C4-2B (cell line): ENCODE results near the gene SCNN1G.

Experiments used
- ZFX ChIP-seq: fragments of 450-650 bp; IDR thresholded peaks from 2 replicates; pipeline ENCODE4 v1.6.1; 2017
- TF ChIP-seq, protein P1 (sequence below): fragments of 450-650 bp; conservative IDR thresholded peaks from 2 replicates; pipeline ENCODE4 v1.5.1; 2017; ENCODE audit warnings: mild to moderate bottlenecking

DNA sequence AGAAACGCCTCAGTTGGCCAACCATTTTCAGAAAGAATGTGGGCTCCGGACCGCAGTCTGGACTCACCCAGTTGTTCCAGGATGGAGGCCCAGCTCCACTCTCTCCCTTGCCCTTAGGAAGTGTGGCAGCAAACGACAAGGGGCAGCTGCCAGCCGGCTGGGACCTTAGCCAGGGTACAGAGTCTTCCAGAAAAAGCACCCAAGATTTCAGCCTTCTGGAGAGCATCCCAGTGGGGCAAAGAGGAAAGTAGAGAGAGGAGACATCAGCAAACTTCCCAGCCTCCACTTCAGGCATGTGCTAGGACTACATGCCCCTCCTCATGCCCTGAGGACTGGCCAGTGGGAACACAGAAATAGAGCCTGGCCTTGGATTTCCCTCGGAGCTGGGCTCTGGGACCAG, 62.7 kb downstream of the SCNN1G start:
- TF ChIP-seq, protein P1, sequence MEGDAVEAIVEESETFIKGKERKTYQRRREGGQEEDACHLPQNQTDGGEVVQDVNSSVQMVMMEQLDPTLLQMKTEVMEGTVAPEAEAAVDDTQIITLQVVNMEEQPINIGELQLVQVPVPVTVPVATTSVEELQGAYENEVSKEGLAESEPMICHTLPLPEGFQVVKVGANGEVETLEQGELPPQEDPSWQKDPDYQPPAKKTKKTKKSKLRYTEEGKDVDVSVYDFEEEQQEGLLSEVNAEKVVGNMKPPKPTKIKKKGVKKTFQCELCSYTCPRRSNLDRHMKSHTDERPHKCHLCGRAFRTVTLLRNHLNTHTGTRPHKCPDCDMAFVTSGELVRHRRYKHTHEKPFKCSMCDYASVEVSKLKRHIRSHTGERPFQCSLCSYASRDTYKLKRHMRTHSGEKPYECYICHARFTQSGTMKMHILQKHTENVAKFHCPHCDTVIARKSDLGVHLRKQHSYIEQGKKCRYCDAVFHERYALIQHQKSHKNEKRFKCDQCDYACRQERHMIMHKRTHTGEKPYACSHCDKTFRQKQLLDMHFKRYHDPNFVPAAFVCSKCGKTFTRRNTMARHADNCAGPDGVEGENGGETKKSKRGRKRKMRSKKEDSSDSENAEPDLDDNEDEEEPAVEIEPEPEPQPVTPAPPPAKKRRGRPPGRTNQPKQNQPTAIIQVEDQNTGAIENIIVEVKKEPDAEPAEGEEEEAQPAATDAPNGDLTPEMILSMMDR = no peak
- no peak for TF ChIP-seq ZFX
